Colonic mucosa (tissue), 4 donors: ENCODE data around the gene DNM1. TPM values are rescaled to one million over a fixed set of nuclear protein-coding genes. Genes with fewer than 3 reads are reported as not detected.

Experiments
- DNase-seq: peaks from one replicate; pipeline ENCODE4 v3.0.0-alpha.2; 2020
- H3K27ac ChIP-seq: fragments of 200-600 bp; one replicate; pipeline ENCODE4 v1.8.0; 2021
- H3K27me3 ChIP-seq: fragments of 200-600 bp; one replicate; pipeline ENCODE4 v1.8.0; 2021
- H3K36me3 ChIP-seq: fragments of 200-600 bp; one replicate; pipeline ENCODE4 v1.8.0; 2021
- H3K4me1 ChIP-seq: fragments of 200-600 bp; one replicate; pipeline ENCODE4 v1.8.0; 2021; ENCODE audit warnings: mild to moderate bottlenecking
- H3K4me3 ChIP-seq: fragments of 200-600 bp; one replicate; pipeline ENCODE4 v1.8.0; 2021
- H3K9ac ChIP-seq, 2 donors: one replicate each; pipeline ENCODE4 v1.7.0; 2013; ENCODE audit warnings: control low read depth in 2 of 2, low read depth in 2 of 2, low read length in 2 of 2
- H3K9me3 ChIP-seq: fragments of 200-600 bp; one replicate; pipeline ENCODE4 v1.8.0; 2021
- intact Hi-C: fragments of 100-400 bp; cut with DNase I; formaldehyde crosslinking; loops from one replicate; pipeline ENCODE4 v1.14.1; 2022
- total RNA-seq, 2 donors: library from RNA; stranded (reverse); fragmentation: NEBNext Ultra II Directional in 1 of 2; extraction: Animal tissue kit (Norgen Biotek cat#: 25700) in 1 of 2; gene quantifications; one replicate each; pipeline ENCODE4 v1.2.1, GENCODE V29; 2021
- TF ChIP-seq, protein P1 (sequence below): fragments of 200-600 bp; IDR thresholded peaks from one replicate; pipeline ENCODE4 v1.8.0; 2022; ENCODE audit warnings: antibody characterized with exemption, mild to moderate bottlenecking
- donor health status: healthy.
- donor health status: DM: no; HTN: no; CAD: no.
- donor health status: DM: no; HTN: no; CAD: no.

Gene DNM1
- total RNA-seq, 2 donors from 2014 or later = 2.5 to 6.8 TPM

DNA sequence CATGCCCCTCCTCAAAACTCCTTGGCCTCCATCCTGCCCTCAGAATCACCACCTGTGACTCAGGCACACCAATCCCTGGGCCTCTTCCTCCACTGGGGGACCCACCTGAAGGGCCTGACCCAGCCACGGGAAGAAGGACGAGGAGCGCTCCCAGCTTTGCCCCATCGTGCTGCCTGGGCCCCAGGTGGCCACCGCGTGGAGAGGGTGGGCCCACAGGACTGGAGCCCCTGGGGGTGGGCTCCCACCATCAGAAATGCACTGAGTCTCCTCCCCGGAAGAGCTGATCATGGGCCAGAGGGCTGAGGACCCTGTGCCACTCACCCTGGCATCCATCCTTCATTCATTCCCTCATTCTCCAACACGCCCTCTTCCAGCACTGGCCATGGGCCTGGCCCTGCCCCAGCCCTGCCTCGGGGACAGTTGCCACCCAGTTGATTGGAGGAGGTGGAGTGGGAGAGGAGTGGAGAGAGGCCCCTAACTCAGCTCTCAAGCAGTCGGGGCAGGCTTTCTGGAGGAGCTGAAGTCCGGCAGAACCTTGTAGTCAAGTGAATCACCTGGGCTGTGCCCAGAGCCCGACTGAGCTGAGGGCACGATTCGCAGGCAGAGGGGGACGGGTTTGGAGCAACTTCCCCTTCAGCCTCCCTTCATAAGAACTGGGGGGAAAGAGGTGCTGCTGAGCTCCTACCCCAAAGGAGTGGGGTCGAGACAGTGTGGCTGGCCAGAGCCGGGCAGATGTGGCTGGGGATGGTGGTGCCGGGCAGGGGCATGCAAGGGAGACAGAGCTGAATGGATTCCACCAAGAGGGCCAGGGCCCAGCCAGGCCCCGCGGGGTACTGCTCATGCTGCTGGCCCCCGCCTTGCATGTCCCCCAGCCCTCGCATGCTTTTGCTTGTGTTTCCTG lies 29.6 kb downstream of the DNM1 start:
- no peak for DNase-seq
- H3K27ac ChIP-seq = no peak overlapping the region
- TF ChIP-seq, protein P1, sequence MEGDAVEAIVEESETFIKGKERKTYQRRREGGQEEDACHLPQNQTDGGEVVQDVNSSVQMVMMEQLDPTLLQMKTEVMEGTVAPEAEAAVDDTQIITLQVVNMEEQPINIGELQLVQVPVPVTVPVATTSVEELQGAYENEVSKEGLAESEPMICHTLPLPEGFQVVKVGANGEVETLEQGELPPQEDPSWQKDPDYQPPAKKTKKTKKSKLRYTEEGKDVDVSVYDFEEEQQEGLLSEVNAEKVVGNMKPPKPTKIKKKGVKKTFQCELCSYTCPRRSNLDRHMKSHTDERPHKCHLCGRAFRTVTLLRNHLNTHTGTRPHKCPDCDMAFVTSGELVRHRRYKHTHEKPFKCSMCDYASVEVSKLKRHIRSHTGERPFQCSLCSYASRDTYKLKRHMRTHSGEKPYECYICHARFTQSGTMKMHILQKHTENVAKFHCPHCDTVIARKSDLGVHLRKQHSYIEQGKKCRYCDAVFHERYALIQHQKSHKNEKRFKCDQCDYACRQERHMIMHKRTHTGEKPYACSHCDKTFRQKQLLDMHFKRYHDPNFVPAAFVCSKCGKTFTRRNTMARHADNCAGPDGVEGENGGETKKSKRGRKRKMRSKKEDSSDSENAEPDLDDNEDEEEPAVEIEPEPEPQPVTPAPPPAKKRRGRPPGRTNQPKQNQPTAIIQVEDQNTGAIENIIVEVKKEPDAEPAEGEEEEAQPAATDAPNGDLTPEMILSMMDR = no peak
- H3K4me3 ChIP-seq = no peak overlapping the region
- no peaks in the 10 kb centered on the region for H3K4me1 ChIP-seq
- H3K27me3 ChIP-seq = no peaks in the 10 kb centered on the region
- H3K9ac ChIP-seq = no peak overlapping the region
- intact Hi-C loops = no loop called here
- H3K36me3 ChIP-seq = no peaks in the 10 kb centered on the region
- H3K9me3 ChIP-seq = no peaks in the 10 kb centered on the region

DNA sequence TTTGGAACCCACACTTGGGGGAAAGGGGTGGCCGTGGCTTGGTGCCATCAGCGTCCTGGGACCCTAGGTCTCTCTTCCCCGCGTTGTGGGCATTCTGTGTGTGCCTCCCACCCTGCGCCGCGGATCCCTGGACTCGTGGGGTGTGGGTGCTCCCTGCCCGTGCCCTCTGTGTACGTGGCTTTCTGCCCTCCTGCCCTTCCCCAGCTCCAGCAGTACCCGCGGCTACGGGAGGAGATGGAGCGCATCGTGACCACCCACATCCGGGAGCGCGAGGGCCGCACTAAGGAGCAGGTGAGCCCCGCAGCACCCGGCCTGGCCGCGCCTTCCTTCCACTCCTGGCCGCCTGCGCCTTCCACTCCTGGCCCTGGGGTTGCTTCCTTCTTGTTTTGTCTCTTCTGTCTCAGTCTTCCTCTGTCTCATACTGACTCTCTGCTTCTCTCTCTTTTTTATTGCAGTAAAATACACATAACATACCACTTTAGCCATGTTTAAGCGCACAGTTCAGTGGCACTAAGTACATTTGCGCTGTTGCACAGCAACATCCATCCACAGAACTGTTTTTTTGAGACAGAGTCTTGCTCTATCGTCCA lies 30.7 kb downstream of the DNM1 start:
- Histone ChIP-seq H3K9ac (no peak overlapping the region), H3K4me3 (no peak overlapping the region), H3K36me3 (no peaks in the 10 kb centered on the region), H3K4me1 (no peaks in the 10 kb centered on the region), H3K27me3 (no peaks in the 10 kb centered on the region), H3K9me3 (no peaks in the 10 kb centered on the region), H3K27ac (no peak overlapping the region)
- intact Hi-C loops = no loop called here
- DNase-seq = no peak
- TF ChIP-seq, protein P1 = no peak

DNA sequence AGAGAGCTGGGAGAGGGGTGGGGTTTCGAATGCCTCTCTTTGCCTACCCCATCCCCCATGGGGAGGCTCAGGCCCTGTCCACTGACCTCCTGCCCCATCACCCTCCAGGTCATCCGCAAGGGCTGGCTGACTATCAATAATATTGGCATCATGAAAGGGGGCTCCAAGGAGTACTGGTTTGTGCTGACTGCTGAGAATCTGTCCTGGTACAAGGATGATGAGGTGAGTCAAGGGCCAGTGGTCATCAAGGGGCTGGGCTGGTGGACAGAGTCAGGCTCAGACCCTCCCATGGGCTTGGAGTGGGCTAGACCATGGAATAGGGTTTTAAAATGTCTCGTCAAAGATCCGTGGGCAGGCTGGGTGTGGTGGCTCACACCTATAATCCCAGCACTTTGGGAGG lies 38.9 kb downstream of the DNM1 start:
- Histone ChIP-seq H3K27me3 (no peaks in the 10 kb centered on the region), H3K4me1 (no peaks in the 10 kb centered on the region), H3K9ac (no peak overlapping the region), H3K27ac (no peak overlapping the region), H3K36me3 (no peaks in the 10 kb centered on the region), H3K9me3 (no peaks in the 10 kb centered on the region), H3K4me3 (no peak overlapping the region)
- TF ChIP-seq, protein P1 = no peak
- intact Hi-C loops = no loop called here
- no peak for DNase-seq

DNA sequence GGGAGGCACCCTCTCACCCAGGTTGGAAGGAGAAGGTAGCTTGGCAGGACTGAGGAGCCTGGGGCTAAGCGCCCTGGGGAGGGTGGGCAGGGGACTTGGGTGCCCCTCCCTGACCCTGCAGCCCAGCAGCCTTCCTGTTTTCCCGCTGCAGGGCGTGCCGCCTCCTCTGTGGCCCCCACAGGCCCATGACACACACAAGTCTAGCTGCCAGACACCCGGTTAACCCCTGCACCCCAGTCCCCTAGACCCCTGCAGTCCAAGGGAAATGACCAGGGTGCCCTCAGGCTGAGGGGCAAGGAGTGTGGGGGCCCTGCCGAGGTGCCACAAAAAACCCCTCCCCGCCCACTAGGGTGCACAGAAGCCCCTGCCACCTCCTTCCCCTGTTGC lies 39.6 kb downstream of the DNM1 start:
- no peak for DNase-seq
- intact Hi-C loops = no loop called here

DNA sequence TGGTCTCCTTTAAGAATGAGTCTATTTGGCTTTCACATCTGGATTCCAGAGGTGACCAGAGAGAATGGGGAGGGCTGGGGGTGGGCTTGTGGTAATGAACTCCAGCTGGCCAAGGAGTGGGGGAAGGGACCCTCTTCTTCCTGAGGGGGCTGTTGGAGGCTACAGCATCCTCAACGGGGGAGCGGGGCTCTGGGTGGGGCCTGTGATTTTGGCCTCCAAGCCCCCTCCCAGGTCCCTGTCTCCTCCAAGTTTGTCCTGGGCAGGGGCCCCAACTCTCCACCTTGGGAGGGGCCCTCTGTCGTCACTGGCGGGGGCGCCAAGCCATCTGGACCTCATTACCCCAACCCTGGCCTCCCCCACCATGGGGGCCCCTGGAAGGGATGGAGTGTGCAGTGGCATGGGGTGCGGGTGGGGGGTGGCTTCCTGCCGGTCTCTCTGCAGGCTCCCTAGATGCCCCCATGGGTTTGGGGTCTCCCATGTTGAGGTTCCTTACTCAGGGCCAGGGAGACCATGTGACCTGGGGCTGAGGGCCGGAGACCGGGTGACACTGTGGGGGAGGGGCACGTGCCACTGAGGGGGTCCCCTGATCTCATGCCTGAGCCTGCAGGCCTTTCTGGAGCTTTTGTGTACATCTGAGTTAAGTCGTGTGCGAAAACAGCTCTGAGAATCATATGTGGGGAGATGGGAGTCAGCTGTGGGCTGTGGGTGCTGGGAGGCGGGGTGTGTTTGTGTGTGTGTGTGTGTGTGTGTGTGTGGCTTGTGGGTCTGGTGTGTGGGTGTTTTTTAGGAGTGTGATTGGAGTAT lies 40.2 kb downstream of the DNM1 start:
- H3K27me3 ChIP-seq = no peaks in the 10 kb centered on the region
- no peaks in the 10 kb centered on the region for H3K9me3 ChIP-seq
- H3K4me1 ChIP-seq = no peaks in the 10 kb centered on the region
- H3K9ac ChIP-seq = peak overlapping the region in 1 of 2 donors; percentile 58
- H3K27ac ChIP-seq = peak overlapping the region; percentile 28
- no peaks in the 10 kb centered on the region for H3K36me3 ChIP-seq
- TF ChIP-seq, protein P1 = no peak
- no peak overlapping the region for H3K4me3 ChIP-seq
- intact Hi-C loops = no loop called here
- no peak for DNase-seq

More for the DNA sequence above, 39.6 kb downstream of the DNM1 start:
- Histone ChIP-seq H3K27ac (no peak overlapping the region), H3K9me3 (no peaks in the 10 kb centered on the region), H3K9ac (no peak overlapping the region), H3K27me3 (no peaks in the 10 kb centered on the region), H3K36me3 (no peaks in the 10 kb centered on the region), H3K4me3 (no peak overlapping the region), H3K4me1 (no peaks in the 10 kb centered on the region)
- TF ChIP-seq, protein P1 = no peak
